HG03571 (cell line): Measurements from ENCODE around the gene KDM7A.

Experiments
- ATAC-seq: cut with Tn5 transposase; IDR thresholded peaks from one replicate; pipeline ENCODE4 v1.9.1; 2021; ENCODE audit not compliant: unreplicated experiment

KDM7A gene

GRCh38 chr7:140093375-140093774 lies 83.4 kb downstream of the KDM7A start:
- no peak for ATAC-seq

- no peak for ATAC-seq
Measured at GRCh38 chr7:140085447-140085846, 91.3 kb downstream of the KDM7A start.

GRCh38 chr7:140084972-140085371 lies 91.8 kb downstream of the KDM7A start:
- ATAC-seq = peak; percentile 88

- ATAC-seq = no peak
Measured at GRCh38 chr7:140084142-140084655, 92.6 kb downstream of the KDM7A start.

- no peak for ATAC-seq
Measured at GRCh38 chr7:140082770-140083169, 94.0 kb downstream of the KDM7A start.

GRCh38 chr7:140081774-140082425 lies 94.9 kb downstream of the KDM7A start:
- no peak for ATAC-seq

GRCh38 chr7:140080919-140081318 lies 95.9 kb downstream of the KDM7A start:
- ATAC-seq = no peak

- ATAC-seq = no peak
Measured at GRCh38 chr7:140079121-140079536, 97.7 kb downstream of the KDM7A start.

GRCh38 chr7:140078392-140078791 lies 98.4 kb downstream of the KDM7A start:
- no peak for ATAC-seq

- no peak for ATAC-seq
Measured at GRCh38 chr7:140074780-140075179, 102.0 kb downstream of the KDM7A start.

- ATAC-seq = no peak
Measured at GRCh38 chr7:140070546-140070945, 106.2 kb downstream of the KDM7A start.

GRCh38 chr7:140069298-140069949 lies 107.4 kb downstream of the KDM7A start:
- ATAC-seq = no peak

- ATAC-seq = no peak
Measured at GRCh38 chr7:140068033-140068432, 108.8 kb downstream of the KDM7A start.

GRCh38 chr7:140067052-140067451 lies 109.7 kb downstream of the KDM7A start:
- no peak for ATAC-seq

- peak; percentile 92 for ATAC-seq
Measured at GRCh38 chr7:140062528-140063299, 114.1 kb downstream of the KDM7A start, which contains the start of gene PARP12. Gene PARP12 (minus strand): TSS chr7:140062951. CDS start chr7:140062847, 104 bp downstream.

GRCh38 chr7:140062118-140062527 lies 114.7 kb downstream of the KDM7A start:
- peak; percentile 24 for ATAC-seq

GRCh38 chr7:140061607-140061930 lies 115.2 kb downstream of the KDM7A start:
- no peak for ATAC-seq

- ATAC-seq = no peak
Measured at GRCh38 chr7:140060788-140061606, 115.8 kb downstream of the KDM7A start.

- no peak for ATAC-seq
Measured at GRCh38 chr7:140060243-140060630, 116.5 kb downstream of the KDM7A start.

- ATAC-seq = no peak
Measured at GRCh38 chr7:140059273-140060242, 117.2 kb downstream of the KDM7A start.
